ENCODE data around the gene MRC1. TPM values are rescaled to one million over a fixed set of nuclear protein-coding genes. Genes with fewer than 3 reads are reported as not detected.

MRC1 gene
- total and polyA plus RNA-seq, 10 of the 15 experiments (the other 5 are each of a cell fraction or from before 2014, with no cell fraction given): 0.01 to 0.21 (median 0.03) TPM; not detected in 5

- H3K79me2 ChIP-seq (ENCODE audit: control insufficient read depth, insufficient read depth, low read length): no peaks in the 10 kb centered on the region
- no peak for ATAC-seq
- no peak overlapping the region for H3K4me2 ChIP-seq (ENCODE audit: control insufficient read depth, insufficient read depth)
- RAD21 ChIA-PET (ENCODE audit: unreplicated experiment): no interaction called here
- H3K9ac ChIP-seq (ENCODE audit: control insufficient read depth, insufficient read depth, low read length): no peak overlapping the region
- no peaks in the 10 kb centered on the region for H3K9me3 ChIP-seq (replicated peaks; ENCODE audit: control insufficient read depth, insufficient read depth, low read length)
- H3K36me3 ChIP-seq (ENCODE audit: control insufficient read depth in 2 of 2, insufficient read depth in 2 of 2, low read length in 1 of 2): no peaks in the 10 kb centered on the region
- no TSS peak for BruUV-seq (replicated peaks)
- no peaks in the 10 kb centered on the region for H3K4me1 ChIP-seq (ENCODE audit: control insufficient read depth, insufficient read depth, low read length)
- H2AFZ ChIP-seq (ENCODE audit: control insufficient read depth, low read depth, low read length): no peak overlapping the region
- intact Hi-C loops (cut with micrococcal nuclease; ENCODE audit: unreplicated experiment) (no loop called here), in situ Hi-C loops (cut with MboI) (no loop called here)
- POLR2A ChIA-PET: no interaction called here
- H3K27me3 ChIP-seq (replicated peaks in 1 of 2; ENCODE audit: control insufficient read depth in 2 of 2, insufficient read depth in 2 of 2, low read length in 1 of 2): no peaks in the 10 kb centered on the region
- CTCF ChIA-PET: interaction anchor here (0.5 to 1.2 kb wide), 2 partner anchors 202 to 1113 kb away, joined by 3 read pairs; no protein-coding TSS in a partner anchor
- DNase-seq (ENCODE audit: low read depth, low spot score): no peak
- H4K20me1 ChIP-seq (ENCODE audit: control insufficient read depth, insufficient read depth): no peaks in the 10 kb centered on the region
- WGBS (ENCODE audit: insufficient coverage, insufficient replicate concordance, low lambda C conversion rate, missing lambda C conversion rate): 35% methylated on average over 3 of the region's 3 CpGs
- TF ChIP-seq, protein P1, sequence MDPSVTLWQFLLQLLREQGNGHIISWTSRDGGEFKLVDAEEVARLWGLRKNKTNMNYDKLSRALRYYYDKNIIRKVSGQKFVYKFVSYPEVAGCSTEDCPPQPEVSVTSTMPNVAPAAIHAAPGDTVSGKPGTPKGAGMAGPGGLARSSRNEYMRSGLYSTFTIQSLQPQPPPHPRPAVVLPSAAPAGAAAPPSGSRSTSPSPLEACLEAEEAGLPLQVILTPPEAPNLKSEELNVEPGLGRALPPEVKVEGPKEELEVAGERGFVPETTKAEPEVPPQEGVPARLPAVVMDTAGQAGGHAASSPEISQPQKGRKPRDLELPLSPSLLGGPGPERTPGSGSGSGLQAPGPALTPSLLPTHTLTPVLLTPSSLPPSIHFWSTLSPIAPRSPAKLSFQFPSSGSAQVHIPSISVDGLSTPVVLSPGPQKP (IDR thresholded peaks at IDR 0.05; ENCODE audit: low read depth, low read length): no peak
- TF ChIP-seq SMAD1 (IDR thresholded peaks at IDR 0.05; ENCODE audit: low read depth, partially characterized antibody) (no peak), SMC3 (IDR thresholded peaks at IDR 0.05; ENCODE audit: borderline replicate concordance, low read length) (no peak), IKZF2 (IDR thresholded peaks at IDR 0.05) (no peak), RB1 (IDR thresholded peaks at IDR 0.05; ENCODE audit: borderline replicate concordance) (no peak), RUNX3 (IDR thresholded peaks at IDR 0.05; ENCODE audit: low read length) (no peak), POLR2AphosphoS2 (IDR thresholded peaks at IDR 0.05; ENCODE audit: low read depth, low read length) (no peak), MTA2 (IDR thresholded peaks at IDR 0.05; ENCODE audit: low read depth) (no peak)
- TF ChIP-seq, protein P2, sequence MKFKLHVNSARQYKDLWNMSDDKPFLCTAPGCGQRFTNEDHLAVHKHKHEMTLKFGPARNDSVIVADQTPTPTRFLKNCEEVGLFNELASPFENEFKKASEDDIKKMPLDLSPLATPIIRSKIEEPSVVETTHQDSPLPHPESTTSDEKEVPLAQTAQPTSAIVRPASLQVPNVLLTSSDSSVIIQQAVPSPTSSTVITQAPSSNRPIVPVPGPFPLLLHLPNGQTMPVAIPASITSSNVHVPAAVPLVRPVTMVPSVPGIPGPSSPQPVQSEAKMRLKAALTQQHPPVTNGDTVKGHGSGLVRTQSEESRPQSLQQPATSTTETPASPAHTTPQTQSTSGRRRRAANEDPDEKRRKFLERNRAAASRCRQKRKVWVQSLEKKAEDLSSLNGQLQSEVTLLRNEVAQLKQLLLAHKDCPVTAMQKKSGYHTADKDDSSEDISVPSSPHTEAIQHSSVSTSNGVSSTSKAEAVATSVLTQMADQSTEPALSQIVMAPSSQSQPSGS (IDR thresholded peaks at IDR 0.05; ENCODE audit: low read length): no peak
- SMC1A ChIA-PET (ENCODE audit: uncharacterized antibody, unreplicated experiment): no interaction called here
- no peak overlapping the region for H3K4me3 ChIP-seq
- no peak for FAIRE-seq
- H3K27ac ChIP-seq (ENCODE audit: control insufficient read depth, insufficient read depth): no peak overlapping the region
These were observed 96.3 kb downstream of the MRC1 start for GRCh38 chr10:17905491-17905890.

Data from GM12878 (cell line).